A549 treated with GW870086 at 1 μM for 4 hours (cell line): Measurements from ENCODE around the gene MRAP. TPM values are rescaled to one million over a fixed set of nuclear protein-coding genes. Genes with fewer than 3 reads are reported as not detected.

Experiments used
- total RNA-seq: library from RNA; stranded (reverse); fragments of 200-300 nt; extraction: Qiagen RNA extraction; gene quantifications from 5 replicates; pipeline ENCODE4 v1.2.3, GENCODE V29; 2022; ENCODE audit warnings: low read depth

The MRAP gene
- total RNA-seq = not detected in 5 replicates

DNA sequence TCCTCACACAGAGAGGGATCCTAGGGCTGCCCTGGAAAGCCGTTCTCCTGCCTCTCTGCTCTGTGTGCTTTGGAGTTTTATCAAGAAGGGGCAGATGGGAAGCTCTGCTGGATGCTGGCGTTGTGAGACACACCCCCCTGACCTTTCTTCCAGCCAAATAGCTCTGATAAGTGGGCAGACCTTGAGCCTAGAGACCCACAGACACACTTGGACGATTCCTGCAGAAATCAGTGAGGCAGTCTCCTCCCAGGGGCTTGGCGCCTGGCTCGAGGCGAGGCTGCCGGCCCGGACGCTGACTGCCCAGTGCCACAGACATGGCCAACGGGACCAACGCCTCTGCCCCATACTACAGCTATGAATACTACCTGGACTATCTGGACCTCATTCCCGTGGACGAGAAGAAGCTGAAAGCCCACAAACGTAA is at the start of gene MRAP:
Gene MRAP (plus strand): TSS at position 198 of the 424 bp plus-strand sequence. CDS start 117 bp downstream, at position 315.

DNA sequence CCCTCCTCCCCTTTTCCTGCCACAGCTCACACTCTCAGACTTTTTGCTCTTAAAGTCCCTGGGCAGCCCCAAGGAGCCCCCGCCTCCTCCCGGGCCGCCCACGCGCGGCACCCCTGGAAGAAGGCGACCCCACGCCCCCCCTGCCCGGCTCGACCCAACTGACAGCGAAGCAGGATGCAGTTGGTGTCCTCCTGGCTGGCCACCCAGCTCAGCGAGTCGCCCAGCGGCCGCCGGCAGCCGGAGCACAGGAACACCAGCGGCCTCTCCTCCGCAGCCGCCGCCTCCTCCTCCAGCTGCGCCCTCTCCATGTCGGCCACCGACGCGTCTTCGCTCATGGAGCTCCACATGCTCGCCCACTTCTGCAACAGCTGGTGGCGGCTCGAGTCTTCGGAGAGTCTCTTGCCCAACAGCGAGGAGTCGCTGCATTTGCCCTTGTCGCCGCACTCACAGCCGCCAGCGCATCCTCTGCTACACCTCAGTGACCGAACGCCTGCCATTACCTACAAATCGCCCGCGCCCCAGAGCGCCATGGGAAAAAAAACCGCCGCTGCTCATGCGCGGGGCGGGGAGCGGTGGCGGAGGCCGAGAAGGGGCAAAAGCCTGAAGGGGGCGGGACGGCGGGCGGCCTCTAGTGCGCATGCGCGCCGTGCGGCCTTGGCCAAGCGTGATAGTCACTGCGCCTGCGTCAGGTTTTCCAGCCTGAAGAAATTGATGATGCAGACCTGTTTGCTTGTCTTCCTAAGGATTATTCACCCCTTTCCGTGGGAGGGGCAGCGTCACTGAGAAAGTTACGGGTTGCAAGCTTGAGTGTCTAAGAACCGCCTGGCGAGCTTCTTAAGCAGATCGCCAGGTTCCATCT is 19.9 kb upstream of the MRAP start, which contains the start of gene MIS18A:
Gene MIS18A (minus strand): TSS at position 532 of the 859 bp plus-strand sequence. CDS start 35 bp downstream, at position 497.

Other genes with a start within 250 kb of the MRAP start
- gene MIS18A, start 19.8 kb upstream of the MRAP start, total RNA-seq = 14.2 to 16.6 TPM (median 14.8 TPM) in 5 replicates
- gene URB1, start 94.2 kb downstream of the MRAP start, total RNA-seq = 10.9 to 13.4 TPM (median 13.1 TPM) in 5 replicates
- 48.6 to 58.1 TPM (median 49.3 TPM) in 5 replicates for gene EVA1C, start 113.9 kb downstream of the MRAP start, total RNA-seq